ENCODE data around the gene CDK5R1. TPM values are rescaled to one million over a fixed set of nuclear protein-coding genes. Genes with fewer than 3 reads are reported as not detected.

Gene CDK5R1
- total and polyA plus RNA-seq, 2 donors (not counting 3 experiments of a cell fraction or from before 2014, with no cell fraction given): 1.6 to 3.9 TPM

DNA sequence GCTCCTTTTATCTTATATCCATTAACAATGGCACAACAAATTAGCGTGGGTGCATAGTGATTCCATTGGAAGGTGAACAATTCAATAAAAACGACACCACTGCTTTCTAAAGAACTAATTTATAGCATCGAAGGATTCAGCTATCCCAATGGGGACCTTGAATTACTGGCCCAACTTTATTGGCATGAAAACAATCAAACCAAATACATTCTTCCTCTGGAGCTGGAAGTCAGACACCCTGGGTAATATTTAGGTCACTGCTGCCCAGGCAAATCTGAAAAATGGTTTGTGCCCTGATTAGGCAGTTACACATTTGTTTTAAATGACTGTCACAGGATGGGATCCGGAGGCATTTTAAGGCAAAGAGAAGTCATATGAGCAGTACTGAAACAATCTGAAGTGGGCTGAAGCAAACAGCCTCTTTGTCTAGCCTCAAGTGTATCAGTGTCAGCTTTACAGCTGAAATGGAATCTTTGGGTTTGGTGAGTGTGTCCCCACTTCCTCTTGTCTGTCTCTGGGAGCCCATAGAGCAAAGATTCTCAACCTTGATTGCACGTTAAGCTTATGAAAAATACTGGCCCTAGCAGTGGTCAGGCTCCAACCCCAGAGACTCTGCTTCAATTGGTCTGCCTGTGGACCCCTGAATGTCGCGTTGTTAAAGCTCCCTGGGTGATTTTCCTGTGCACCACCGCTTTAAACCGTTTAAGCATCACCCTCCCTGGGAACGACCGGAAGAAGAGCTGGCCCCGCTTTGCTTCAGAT is 30.3 kb downstream of the CDK5R1 start:
- no peak overlapping the region for H3K9ac ChIP-seq (replicated peaks; ENCODE audit: extremely low read depth, insufficient read depth, low read length)
- peaks cover 19% of the 10 kb centered on the region for H3K4me1 ChIP-seq (ENCODE audit: control insufficient read depth, extremely low read depth, insufficient read depth, low read length)
- DNase-seq (ENCODE audit: low read depth, low spot score) (no peak), FAIRE-seq (no peak)
- H3K9me3 ChIP-seq (replicated peaks; ENCODE audit: control insufficient read depth, insufficient read depth, low read length): no peaks in the 10 kb centered on the region
- TF ChIP-seq POLR2AphosphoS5 (IDR thresholded peaks at IDR 0.05; ENCODE audit: insufficient read depth, low read depth, low read length) (no peak), EZH2 (IDR thresholded peaks at IDR 0.05; ENCODE audit: borderline replicate concordance, low read depth, low read length, severe bottlenecking) (no peak), MYC (IDR thresholded peaks at IDR 0.05; ENCODE audit: low read depth, low read length) (no peak), FOS (IDR thresholded peaks at IDR 0.05; ENCODE audit: borderline replicate concordance, insufficient read depth, low read length) (no peak), JUN (IDR thresholded peaks at IDR 0.05; ENCODE audit: borderline replicate concordance, insufficient read depth, insufficient read length, low read depth) (no peak), POLR2A (IDR thresholded peaks at IDR 0.05; ENCODE audit: low read depth, low read length) (no peak)
- TF ChIP-seq, protein P1, sequence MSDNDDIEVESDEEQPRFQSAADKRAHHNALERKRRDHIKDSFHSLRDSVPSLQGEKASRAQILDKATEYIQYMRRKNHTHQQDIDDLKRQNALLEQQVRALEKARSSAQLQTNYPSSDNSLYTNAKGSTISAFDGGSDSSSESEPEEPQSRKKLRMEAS (IDR thresholded peaks at IDR 0.05; ENCODE audit: insufficient read depth, insufficient read length): no peak
- H3K4me2 ChIP-seq (ENCODE audit: insufficient read depth, low read length): no peak overlapping the region
- no peaks in the 10 kb centered on the region for H3K9me1 ChIP-seq (replicated peaks; ENCODE audit: control insufficient read depth, extremely low read depth, insufficient read depth, low read length)
- no peaks in the 10 kb centered on the region for H3K27me3 ChIP-seq (ENCODE audit: control insufficient read depth in 2 of 2, insufficient read depth in 2 of 2, low read length in 2 of 2)
- no peaks in the 10 kb centered on the region for H3K79me2 ChIP-seq (ENCODE audit: control insufficient read depth, insufficient read depth, low read length)
- no peak overlapping the region for H3K4me3 ChIP-seq (replicated peaks in 1 of 3; ENCODE audit: insufficient read depth in 1 of 3, low read depth in 1 of 3, low read length in 3 of 3)
- H3K27ac ChIP-seq (ENCODE audit: insufficient read depth, low read depth, low read length): no peak overlapping the region
- ChIA-PET CTCF (interaction anchor here (0.8 kb wide), 1 partner anchor 55 kb away, joined by 4 read pairs; no protein-coding TSS in a partner anchor), POLR2A (no interaction called here)
- H2AFZ ChIP-seq (ENCODE audit: low read depth, low read length): no peak overlapping the region
- dilution Hi-C loops (cut with MboI; ENCODE audit: extremely low pct_ligation_motif_present, low sequenced_read_pairs): no loop called here
- intact Hi-C loops (cut with micrococcal nuclease): no loop called here
- H3K36me3 ChIP-seq (ENCODE audit: control insufficient read depth in 2 of 2, extremely low read depth in 1 of 2, insufficient read depth in 2 of 2, low read length in 2 of 2): no peaks in the 10 kb centered on the region
- no peaks in the 10 kb centered on the region for H4K20me1 ChIP-seq (replicated peaks; ENCODE audit: control insufficient read depth, extremely low read depth, insufficient read depth, low read length)
- BruUV-seq (replicated peaks): no TSS peak

DNA sequence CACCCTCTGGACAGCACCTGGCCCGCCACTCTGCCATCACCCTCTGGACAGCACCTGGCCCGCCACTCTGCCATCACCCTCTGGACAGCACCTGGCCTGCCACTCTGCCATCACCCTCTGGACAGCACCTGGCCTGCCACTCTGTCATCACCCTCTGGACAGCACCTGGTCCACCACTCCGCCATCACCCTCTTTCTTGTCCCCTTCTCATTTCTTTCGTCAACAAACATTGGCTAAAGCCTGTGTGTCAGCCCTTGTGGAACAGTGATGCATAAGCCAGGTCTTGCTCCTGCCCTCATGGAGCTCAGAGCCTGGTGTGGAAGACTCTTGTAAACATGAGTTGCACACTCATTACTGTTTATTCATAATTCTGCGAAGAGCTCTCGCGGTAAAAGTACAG is 31.2 kb downstream of the CDK5R1 start:
- Histone ChIP-seq H3K36me3 (ENCODE audit: control insufficient read depth in 2 of 2, extremely low read depth in 1 of 2, insufficient read depth in 2 of 2, low read length in 2 of 2) (no peaks in the 10 kb centered on the region), H3K9me1 (replicated peaks; ENCODE audit: control insufficient read depth, extremely low read depth, insufficient read depth, low read length) (no peaks in the 10 kb centered on the region), H3K9ac (replicated peaks; ENCODE audit: extremely low read depth, insufficient read depth, low read length) (no peak overlapping the region), H4K20me1 (replicated peaks; ENCODE audit: control insufficient read depth, extremely low read depth, insufficient read depth, low read length) (no peaks in the 10 kb centered on the region), H3K4me2 (ENCODE audit: insufficient read depth, low read length) (no peak overlapping the region), H3K27me3 (ENCODE audit: control insufficient read depth in 2 of 2, insufficient read depth in 2 of 2, low read length in 2 of 2) (no peaks in the 10 kb centered on the region), H3K4me3 (replicated peaks in 1 of 3; ENCODE audit: insufficient read depth in 1 of 3, low read depth in 1 of 3, low read length in 3 of 3) (no peak overlapping the region), H3K4me1 (ENCODE audit: control insufficient read depth, extremely low read depth, insufficient read depth, low read length) (peaks cover 19% of the 10 kb centered on the region), H3K9me3 (replicated peaks; ENCODE audit: control insufficient read depth, insufficient read depth, low read length) (no peaks in the 10 kb centered on the region), H3K79me2 (ENCODE audit: control insufficient read depth, insufficient read depth, low read length) (no peaks in the 10 kb centered on the region), H3K27ac (ENCODE audit: insufficient read depth, low read depth, low read length) (no peak overlapping the region), H2AFZ (ENCODE audit: low read depth, low read length) (no peak overlapping the region)
- DNase-seq (ENCODE audit: low read depth, low spot score) (no peak), FAIRE-seq (no peak)
- BruUV-seq (replicated peaks): no TSS peak
- ChIA-PET POLR2A (no interaction called here), CTCF (interaction anchor here (0.8 kb wide), 1 partner anchor 56 kb away, joined by 4 read pairs; no protein-coding TSS in a partner anchor)
- intact Hi-C loops (cut with micrococcal nuclease) (no loop called here), dilution Hi-C loops (cut with MboI; ENCODE audit: extremely low pct_ligation_motif_present, low sequenced_read_pairs) (no loop called here)
- TF ChIP-seq MYC (IDR thresholded peaks at IDR 0.05; ENCODE audit: low read depth, low read length): no peak
- no peak for TF ChIP-seq POLR2AphosphoS5 (IDR thresholded peaks at IDR 0.05; ENCODE audit: insufficient read depth, low read depth, low read length)
- TF ChIP-seq FOS (IDR thresholded peaks at IDR 0.05; ENCODE audit: borderline replicate concordance, insufficient read depth, low read length): no peak
- no peak for TF ChIP-seq GATA2 (IDR thresholded peaks at IDR 0.05; ENCODE audit: insufficient read depth, insufficient read length, low read depth, low read length)
- no peak for TF ChIP-seq POLR2A (IDR thresholded peaks at IDR 0.05; ENCODE audit: low read depth, low read length)
- TF ChIP-seq EZH2 (IDR thresholded peaks at IDR 0.05; ENCODE audit: borderline replicate concordance, low read depth, low read length, severe bottlenecking): no peak
- TF ChIP-seq, protein P1 (IDR thresholded peaks at IDR 0.05; ENCODE audit: insufficient read depth, insufficient read length): no peak
- no peak for TF ChIP-seq JUN (IDR thresholded peaks at IDR 0.05; ENCODE audit: borderline replicate concordance, insufficient read depth, insufficient read length, low read depth)
- TF ChIP-seq, protein P2, sequence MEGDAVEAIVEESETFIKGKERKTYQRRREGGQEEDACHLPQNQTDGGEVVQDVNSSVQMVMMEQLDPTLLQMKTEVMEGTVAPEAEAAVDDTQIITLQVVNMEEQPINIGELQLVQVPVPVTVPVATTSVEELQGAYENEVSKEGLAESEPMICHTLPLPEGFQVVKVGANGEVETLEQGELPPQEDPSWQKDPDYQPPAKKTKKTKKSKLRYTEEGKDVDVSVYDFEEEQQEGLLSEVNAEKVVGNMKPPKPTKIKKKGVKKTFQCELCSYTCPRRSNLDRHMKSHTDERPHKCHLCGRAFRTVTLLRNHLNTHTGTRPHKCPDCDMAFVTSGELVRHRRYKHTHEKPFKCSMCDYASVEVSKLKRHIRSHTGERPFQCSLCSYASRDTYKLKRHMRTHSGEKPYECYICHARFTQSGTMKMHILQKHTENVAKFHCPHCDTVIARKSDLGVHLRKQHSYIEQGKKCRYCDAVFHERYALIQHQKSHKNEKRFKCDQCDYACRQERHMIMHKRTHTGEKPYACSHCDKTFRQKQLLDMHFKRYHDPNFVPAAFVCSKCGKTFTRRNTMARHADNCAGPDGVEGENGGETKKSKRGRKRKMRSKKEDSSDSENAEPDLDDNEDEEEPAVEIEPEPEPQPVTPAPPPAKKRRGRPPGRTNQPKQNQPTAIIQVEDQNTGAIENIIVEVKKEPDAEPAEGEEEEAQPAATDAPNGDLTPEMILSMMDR (IDR thresholded peaks at IDR 0.05; ENCODE audit: extremely low read depth in 1 of 2, insufficient read depth in 1 of 2, low read depth in 1 of 2, low read length in 2 of 2): no peak

All from endothelial cell of umbilical vein (primary cell).